Measurements from ENCODE around the gene WRAP73. TPM values are rescaled to one million over a fixed set of nuclear protein-coding genes. Genes with fewer than 3 reads are reported as not detected.

WRAP73 gene
- total RNA-seq, 1 donor: 10.0 TPM

- TF ChIP-seq CTCF (IDR thresholded peaks at IDR 0.05; ENCODE audit: insufficient read depth, low read length): no peak
- no peak for DNase-seq (ENCODE audit: low read depth)
- no peak overlapping the region for H3K4me3 ChIP-seq (ENCODE audit: low read depth, low read length)
Observed at GRCh38 chr1:3599286-3599811, 50.6 kb downstream of the WRAP73 start.

- H3K4me3 ChIP-seq (ENCODE audit: low read depth, low read length): no peak overlapping the region
- TF ChIP-seq CTCF (IDR thresholded peaks at IDR 0.05; ENCODE audit: insufficient read depth, low read length): no peak
- no peak for DNase-seq (ENCODE audit: low read depth)
Observed at GRCh38 chr1:3598522-3599285, 51.2 kb downstream of the WRAP73 start.

GRCh38 chr1:3598051-3598491, 51.8 kb downstream of the WRAP73 start:
- peak; percentile 43 for DNase-seq (ENCODE audit: low read depth)
- TF ChIP-seq CTCF (IDR thresholded peaks at IDR 0.05; ENCODE audit: insufficient read depth, low read length): no peak
- H3K4me3 ChIP-seq (ENCODE audit: low read depth, low read length): no peak overlapping the region

GRCh38 chr1:3597599-3597964, 52.3 kb downstream of the WRAP73 start:
- TF ChIP-seq CTCF (IDR thresholded peaks at IDR 0.05; ENCODE audit: insufficient read depth, low read length): no peak
- H3K4me3 ChIP-seq (ENCODE audit: low read depth, low read length): no peak overlapping the region
- no peak for DNase-seq (ENCODE audit: low read depth)

GRCh38 chr1:3596663-3597598, 53.0 kb downstream of the WRAP73 start:
- no peak overlapping the region for H3K4me3 ChIP-seq (ENCODE audit: low read depth, low read length)
- DNase-seq (ENCODE audit: low read depth): no peak
- TF ChIP-seq CTCF (IDR thresholded peaks at IDR 0.05; ENCODE audit: insufficient read depth, low read length): no peak

GRCh38 chr1:3595949-3596348, 54.0 kb downstream of the WRAP73 start:
- DNase-seq (ENCODE audit: low read depth): no peak
- TF ChIP-seq CTCF (IDR thresholded peaks at IDR 0.05; ENCODE audit: insufficient read depth, low read length): no peak
- H3K4me3 ChIP-seq (ENCODE audit: low read depth, low read length): no peak overlapping the region

Data from fibroblast of the aortic adventitia (primary cell).